ENCODE results near the gene C14orf119. TPM values are rescaled to one million over a fixed set of nuclear protein-coding genes. Genes with fewer than 3 reads are reported as not detected.
A peak's percentile ranks its signal among the peaks of the same experiment; 100 is the strongest.

The C14orf119 gene
- total and polyA plus RNA-seq, 9 of the 15 experiments (the other 6 are each of a cell fraction or from before 2014, with no cell fraction given) = 36.7 to 251 (median 51.8) TPM

GRCh38 chr14:23078692-23079116 lies 16.6 kb upstream of the C14orf119 start (continued):
- TF ChIP-seq, protein P1, sequence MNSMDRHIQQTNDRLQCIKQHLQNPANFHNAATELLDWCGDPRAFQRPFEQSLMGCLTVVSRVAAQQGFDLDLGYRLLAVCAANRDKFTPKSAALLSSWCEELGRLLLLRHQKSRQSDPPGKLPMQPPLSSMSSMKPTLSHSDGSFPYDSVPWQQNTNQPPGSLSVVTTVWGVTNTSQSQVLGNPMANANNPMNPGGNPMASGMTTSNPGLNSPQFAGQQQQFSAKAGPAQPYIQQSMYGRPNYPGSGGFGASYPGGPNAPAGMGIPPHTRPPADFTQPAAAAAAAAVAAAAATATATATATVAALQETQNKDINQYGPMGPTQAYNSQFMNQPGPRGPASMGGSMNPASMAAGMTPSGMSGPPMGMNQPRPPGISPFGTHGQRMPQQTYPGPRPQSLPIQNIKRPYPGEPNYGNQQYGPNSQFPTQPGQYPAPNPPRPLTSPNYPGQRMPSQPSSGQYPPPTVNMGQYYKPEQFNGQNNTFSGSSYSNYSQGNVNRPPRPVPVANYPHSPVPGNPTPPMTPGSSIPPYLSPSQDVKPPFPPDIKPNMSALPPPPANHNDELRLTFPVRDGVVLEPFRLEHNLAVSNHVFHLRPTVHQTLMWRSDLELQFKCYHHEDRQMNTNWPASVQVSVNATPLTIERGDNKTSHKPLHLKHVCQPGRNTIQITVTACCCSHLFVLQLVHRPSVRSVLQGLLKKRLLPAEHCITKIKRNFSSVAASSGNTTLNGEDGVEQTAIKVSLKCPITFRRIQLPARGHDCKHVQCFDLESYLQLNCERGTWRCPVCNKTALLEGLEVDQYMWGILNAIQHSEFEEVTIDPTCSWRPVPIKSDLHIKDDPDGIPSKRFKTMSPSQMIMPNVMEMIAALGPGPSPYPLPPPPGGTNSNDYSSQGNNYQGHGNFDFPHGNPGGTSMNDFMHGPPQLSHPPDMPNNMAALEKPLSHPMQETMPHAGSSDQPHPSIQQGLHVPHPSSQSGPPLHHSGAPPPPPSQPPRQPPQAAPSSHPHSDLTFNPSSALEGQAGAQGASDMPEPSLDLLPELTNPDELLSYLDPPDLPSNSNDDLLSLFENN (IDR thresholded peaks at IDR 0.05; ENCODE audit: low read depth in 2 of 2, low read length in 2 of 2) = no peak
- TF ChIP-seq ZBTB8A (IDR thresholded peaks at IDR 0.05; ENCODE audit: partially characterized antibody) (no peak), ZNF609 (CRISPR knock-in tag; IDR thresholded peaks at IDR 0.05; ENCODE audit: borderline replicate concordance) (0 out of 2 replicates have a peak, but pooled peaks have one; percentile 24), BDP1 (IDR thresholded peaks at IDR 0.05; ENCODE audit: insufficient read depth, insufficient read length) (no peak), HSF4 (CRISPR knock-in tag; IDR thresholded peaks at IDR 0.05; ENCODE audit: borderline replicate concordance) (peak; percentile 71; the same call in 1 of the 2 replicates), ZNF197 (CRISPR knock-in tag; IDR thresholded peaks at IDR 0.05; ENCODE audit: low read depth) (peak; percentile 45; the same call in 1 of the 2 replicates), ARID1B (IDR thresholded peaks at IDR 0.05) (peak; percentile 78), CBX5 (IDR thresholded peaks at IDR 0.05; ENCODE audit: borderline replicate concordance, low read depth) (no peak), FIP1L1 (IDR thresholded peaks at IDR 0.05; ENCODE audit: low read depth, low read length, poor library complexity, severe bottlenecking) (no peak), ZNF589 (CRISPR knock-in tag; IDR thresholded peaks at IDR 0.05; ENCODE audit: low read depth) (peak; percentile 74; the same call in 1 of the 2 replicates), TOE1 (IDR thresholded peaks at IDR 0.05; ENCODE audit: borderline replicate concordance) (peak; percentile 91; the same call in 1 of the 2 replicates), TOE1 (CRISPR knock-in tag; IDR thresholded peaks at IDR 0.05; ENCODE audit: borderline replicate concordance, low read depth) (no peak), NFE2 (IDR thresholded peaks at IDR 0.05; ENCODE audit: low read depth) (peak; percentile 74; the same call in 1 of the 2 replicates), CEBPG (CRISPR knock-in tag; IDR thresholded peaks at IDR 0.05) (peak; percentile 61; the same call in 1 of the 2 replicates), CEBPG (tag; conservative IDR thresholded peaks at IDR 0.05 in 1 of 2, IDR thresholded peaks at IDR 0.05 in 1 of 2) (peak; percentile 83 to 92)

All from K562 (cell line).